ENCODE data around the gene RIMKLA.

The RIMKLA gene, protein sequence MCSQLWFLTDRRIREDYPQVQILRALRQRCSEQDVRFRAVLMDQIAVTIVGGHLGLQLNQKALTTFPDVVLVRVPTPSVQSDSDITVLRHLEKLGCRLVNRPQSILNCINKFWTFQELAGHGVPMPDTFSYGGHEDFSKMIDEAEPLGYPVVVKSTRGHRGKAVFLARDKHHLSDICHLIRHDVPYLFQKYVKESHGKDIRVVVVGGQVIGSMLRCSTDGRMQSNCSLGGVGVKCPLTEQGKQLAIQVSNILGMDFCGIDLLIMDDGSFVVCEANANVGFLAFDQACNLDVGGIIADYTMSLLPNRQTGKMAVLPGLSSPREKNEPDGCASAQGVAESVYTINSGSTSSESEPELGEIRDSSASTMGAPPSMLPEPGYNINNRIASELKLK

DNA sequence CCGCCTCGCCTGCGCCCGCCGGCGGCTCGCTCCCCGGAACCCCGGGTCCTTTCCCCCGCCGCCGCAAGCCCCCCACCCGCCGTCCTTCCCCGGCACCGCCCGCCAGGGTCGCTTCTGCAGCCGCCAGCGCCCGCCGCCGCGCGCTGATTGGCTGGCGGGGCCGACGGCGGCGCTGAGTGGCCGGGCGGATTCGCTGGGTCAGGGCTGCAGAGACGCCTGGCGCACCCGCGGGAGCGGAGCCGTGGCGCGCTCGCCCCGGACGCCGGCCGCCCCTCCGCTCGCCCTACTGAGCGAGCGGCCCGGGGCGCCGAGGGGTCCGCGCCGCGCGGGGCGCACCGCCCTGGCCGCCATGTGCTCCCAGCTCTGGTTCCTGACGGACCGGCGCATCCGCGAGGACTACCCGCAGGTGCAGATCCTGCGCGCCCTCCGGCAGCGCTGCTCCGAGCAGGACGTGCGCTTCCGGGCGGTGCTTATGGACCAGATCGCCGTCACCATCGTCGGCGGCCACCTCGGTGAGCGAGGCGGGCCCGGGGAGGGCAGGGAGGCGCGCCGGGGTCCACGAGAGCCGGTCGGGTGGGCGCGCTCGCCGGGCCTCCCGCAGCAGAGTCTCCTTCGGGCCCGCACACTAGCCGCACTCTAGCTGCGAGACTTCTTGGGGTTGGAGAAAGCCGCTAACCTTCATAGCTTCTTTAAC, at the start of gene RIMKLA:
RIMKLA (plus strand) TSS at position 207 of the 694 bp plus-strand sequence; CDS start at position 350, 143 bp downstream.
- DNase-seq, result peak; percentile 31

DNA sequence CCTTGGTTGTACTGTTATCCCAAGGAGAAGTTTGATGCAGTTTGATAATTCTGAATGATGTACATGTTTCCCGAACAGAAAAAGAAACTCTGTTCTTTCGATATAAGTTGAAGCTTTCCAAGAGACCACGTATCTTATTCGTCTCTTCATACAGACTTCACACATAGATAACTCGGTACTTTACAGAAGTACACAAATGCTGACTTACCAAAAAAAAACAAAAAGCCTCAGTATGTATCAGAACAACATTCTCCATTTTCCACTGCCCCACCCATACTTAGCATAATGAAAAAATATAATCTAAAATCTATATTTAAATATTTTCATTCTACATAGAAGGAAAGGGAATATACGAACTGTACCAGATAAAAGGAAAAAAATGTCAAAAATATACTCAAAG, 47.7 kb upstream of the RIMKLA start:
- DNase-seq, result no peak

DNA sequence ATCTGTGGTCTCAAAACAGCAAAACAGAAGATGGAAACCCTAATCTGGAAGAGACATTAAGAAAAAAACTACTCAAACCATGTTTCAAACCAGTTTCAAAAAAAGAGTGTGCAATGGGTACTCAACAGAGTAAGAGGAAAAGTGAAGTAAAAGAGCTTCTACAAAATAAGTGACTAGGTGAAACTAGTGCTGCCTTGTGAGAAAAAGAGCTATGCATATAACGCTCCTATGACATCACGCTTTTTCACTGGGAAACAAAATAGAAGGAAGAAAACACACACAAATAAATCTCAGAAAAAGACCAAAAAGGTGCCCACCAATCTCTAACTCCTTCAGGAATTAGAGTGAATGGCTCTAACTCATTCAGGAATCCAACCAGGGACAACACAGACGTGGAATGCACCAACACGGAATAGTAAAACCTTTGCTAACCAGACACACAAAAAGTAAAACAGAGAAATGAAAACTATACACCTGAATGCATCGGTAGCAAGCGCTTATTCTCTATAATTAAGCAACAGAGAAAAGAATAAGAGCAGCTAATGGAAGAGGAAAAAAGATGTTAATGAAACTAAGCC, 46.8 kb upstream of the RIMKLA start:
- no peak for DNase-seq

DNA sequence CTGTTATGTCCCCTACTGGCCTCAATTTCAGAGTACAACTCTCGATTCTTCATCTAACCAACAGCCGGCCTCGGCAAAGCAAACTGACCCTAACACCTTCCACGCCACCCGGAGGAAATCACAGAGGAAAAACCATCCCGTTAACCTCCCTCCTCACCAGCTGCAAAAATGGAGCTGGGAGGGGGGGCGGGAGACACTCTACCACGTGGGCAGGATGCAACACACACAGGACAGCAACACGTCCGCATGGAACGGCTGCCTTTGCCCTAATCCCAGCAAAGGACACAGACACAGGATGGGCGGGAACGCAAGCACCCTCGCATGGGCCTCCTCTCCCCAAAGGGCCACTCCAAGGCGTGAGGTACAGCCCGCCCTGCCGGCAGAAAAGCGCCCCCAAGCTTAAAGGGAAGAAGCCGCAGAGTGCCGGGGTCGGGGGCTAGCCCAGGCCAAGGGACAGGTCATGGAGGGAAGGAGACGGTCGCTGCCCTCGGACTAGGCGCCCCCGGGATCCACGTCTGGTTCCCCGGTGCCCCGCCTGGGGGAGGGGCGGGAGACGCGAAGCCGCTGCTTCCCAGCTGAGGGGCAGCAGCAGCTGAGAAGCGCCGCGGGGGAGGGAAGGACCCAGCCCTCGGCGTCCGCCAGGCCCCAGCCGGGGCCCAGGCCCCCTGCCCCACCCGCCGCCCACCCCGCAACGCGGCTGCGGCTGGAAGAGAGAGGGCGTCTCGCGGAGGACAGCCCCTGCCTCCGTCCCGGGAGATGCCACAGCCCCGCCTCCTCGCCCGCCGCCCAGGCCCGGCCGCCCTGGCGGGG, 46.1 kb upstream of the RIMKLA start:
- peak; percentile 42 for DNase-seq

DNA sequence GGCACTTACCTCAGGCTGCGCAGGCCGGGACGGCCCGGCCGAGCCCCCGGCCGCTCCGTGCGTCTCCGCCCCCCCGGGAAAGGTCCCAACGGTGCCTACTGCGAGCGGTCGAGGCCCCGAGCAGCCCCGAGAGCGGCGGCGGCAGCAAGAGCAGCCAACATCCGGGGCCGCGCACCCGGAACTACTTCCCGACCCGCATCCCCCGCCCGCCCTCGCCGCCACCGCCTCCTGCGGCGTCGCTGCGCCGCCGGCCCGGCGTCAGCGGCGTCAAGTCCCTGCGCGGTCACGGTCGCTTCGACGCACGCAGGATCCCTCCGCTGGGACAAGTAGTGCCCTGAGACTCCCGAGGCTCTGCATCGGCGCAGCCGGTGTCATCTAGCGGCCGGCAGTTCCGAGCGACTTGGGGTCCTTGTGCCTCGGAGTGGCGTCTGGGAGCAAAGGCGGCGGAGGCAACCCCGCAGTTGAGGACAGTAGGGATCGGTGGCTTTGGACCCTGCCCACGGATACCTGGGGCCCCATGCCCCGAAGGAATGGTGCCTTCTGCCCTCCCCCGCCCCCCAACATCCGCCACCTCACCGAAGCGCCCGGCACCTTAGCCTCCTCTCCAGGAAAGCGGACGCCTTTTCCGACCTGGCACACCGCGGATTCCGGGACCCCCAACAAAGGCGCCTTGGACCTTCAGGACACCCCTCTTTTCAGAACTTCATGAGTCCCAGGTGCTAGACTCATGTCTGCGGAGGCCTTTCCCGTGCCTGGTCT, 45.4 kb upstream of the RIMKLA start, which contains the start of gene FOXJ3:
FOXJ3 (minus strand) TSS at position 186 of the 759 bp plus-strand sequence. CDS start 24,142 bp downstream, outside the sequence.
- peak; percentile 87 for DNase-seq

DNA sequence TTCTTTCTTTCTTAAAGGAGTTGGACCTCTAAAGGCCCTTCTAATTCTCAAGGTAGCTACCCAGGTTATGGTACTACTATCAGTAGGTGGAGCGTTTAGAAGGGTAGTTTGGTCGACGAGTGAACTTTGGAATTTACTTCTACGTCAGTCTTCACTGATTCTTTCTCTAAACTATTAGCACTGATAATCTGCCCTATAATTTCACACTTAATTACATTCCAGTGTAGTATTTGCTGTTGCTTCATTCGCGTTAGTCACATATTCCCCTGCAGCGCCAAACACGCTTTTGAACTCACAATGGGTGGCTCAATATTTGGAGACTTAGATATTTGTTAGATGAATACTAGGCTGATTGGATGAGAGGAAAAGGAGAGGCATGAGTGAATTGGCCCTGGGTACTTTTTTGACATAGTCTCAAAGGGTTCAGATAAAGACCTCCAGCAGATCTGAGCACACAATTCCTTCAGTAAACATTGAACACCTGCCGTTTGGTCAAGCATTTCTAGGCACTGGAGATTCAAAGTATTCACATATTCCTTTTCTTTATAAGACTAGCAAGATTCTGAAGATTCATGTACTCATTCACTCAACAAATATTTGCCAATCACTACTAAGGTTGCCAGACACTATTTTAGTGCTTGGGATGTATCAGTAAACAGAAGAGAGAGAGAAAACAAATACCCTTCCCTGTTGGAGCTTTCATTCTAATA, 44.6 kb upstream of the RIMKLA start:
- no peak for DNase-seq

DNA sequence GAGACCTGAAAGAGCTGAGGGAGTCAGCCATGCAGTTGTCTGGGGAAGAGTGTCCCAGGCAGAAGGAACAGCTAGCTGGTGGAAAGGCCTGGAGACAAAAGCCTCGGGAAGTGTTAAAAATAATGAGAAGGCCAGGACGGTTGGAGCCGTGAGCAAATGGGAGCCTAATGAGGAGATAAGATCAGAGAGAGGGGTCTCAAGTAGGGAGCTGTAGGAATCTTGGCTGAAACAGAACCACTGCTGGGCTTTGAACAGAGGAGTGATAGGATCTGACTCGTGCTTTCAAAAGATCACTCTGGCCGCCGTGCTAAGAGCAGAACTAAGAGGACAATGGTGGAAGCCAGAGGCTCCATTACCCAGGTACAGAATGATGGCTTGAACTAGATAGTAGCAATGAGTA, 43.6 kb upstream of the RIMKLA start:
- no peak for DNase-seq

DNA sequence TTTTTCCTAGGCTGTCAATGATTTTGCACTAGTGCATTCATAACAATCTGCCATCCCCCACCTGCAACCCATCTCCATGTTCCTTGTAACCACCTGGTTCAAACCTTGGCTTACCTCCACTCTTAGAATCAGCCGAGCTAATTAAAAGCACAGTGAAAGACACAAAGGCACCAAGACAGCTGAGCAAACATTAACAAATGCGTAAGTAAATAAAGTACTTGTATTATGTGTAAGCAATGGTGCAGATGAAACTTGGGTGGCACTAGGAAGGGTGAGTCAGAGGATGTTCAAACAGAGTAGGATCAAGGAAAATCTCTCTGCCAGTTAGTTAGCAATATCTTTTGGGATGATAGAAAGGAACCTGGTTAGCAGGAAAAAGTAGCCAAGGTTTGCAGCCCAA, 40.5 kb upstream of the RIMKLA start:
- no peak for DNase-seq

DNA sequence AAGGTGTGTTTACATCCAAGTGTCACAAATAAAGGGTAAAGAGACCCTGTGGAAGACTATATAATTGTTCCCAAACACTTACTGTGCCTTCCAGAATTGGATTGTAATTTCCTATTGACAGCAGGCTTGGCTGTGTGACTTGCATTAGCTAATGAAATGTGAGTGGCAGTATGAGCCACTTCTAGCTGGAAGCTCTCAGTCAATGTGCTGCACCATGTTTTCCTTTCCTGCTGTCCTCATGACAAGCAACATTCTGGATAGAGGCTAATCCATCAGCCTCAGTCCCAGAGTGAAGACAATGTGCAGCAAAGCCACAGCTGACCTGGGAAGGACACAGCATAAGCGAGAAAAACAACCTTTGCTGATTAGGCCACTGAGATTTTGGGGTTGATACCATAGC, 39.7 kb upstream of the RIMKLA start:
- no peak for DNase-seq

DNA sequence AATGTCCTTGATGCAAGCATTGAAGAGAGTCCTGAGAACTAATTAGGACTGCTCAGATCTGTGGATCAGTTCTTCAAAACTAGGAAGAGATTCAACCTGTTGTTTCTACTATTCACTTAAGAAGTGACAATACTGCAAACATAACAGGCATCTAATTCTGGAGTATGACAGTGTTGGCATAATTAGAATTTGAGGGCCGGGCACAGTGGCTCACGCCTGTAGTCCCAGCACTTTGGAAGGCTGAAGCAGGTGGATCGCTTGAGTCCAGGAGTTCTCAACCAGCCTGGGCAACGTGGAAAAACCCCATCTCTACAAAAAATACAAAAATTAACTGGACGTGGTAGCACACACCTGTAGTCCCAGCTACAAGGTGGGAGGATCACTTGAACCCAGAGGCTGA, 37.5 kb upstream of the RIMKLA start:
- no peak for DNase-seq

DNA sequence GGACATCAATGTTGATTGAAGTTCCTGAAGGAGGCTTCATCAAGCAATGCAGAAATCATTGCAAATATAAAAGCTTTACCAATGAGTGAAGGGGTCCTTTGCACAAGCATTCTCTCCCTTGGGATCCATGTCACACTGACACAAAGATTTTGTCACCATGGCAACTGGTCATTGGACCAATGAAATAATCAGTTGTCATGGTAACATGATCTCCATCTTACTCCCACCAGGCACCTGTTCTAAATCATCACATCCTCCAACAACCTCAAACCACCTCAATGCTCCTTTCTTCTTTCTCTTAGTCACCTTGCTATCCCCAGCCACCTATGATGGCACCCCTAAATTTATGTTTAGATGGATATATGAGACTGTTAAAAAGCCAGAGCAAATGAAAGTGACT, 32.1 kb upstream of the RIMKLA start:
- DNase-seq, result no peak

DNA sequence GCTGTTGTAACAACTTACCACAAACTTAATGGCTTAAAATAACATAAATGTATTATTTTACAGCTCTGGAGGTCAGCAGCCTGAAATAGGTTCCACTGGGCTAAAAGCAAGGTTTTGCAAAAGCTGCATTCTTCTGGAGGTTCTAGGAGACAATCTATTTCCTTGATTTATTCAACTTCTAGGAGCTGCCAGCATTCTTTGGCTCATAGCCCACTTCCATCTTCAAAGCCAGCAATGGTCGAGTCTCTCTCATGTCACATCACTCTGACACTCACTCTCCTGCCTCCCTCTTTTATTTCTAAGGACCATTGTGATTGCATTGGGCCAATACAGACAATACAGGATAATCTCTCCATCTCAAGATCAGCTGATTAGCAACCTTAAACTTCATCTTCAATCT, 30.5 kb upstream of the RIMKLA start:
- DNase-seq, result no peak

DNA sequence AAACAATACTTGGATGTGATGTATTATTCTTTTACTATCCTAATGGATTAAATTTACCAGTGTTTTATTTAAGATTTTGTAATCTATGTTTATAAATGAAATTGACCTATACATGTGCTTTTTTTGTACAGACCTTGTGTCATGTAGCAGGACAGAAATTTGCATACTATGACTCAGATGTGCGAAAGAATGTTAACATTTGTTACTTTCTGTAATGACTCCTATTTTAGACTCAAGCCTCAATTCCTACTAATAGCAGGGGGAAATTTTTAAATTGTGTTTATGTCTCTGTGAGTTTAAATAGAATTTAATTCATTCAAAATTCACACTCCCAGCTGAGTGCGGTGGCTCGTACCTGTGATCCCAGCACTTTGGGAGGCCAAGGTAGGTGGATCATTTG, 21.8 kb upstream of the RIMKLA start:
- DNase-seq, result no peak

DNA sequence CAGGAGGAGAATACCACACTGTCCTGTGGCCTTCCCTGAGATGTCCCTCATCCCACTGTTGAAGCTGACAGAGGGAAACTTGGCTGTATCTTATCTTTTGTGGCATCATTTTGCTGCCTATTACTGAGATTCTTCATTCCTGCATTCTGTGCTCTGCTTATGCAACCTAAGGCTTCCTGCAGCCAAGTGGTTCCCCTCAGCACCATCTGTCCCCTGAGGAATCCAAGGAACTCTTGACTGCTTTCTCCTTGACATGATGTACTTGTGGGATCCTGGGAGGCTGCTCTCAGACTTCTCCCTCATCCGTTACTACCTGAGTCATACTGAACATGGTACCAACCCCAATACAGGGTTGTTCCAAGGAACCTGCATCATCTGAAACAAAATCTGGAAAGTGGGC, 21.1 kb upstream of the RIMKLA start:
- DNase-seq, result no peak

DNA sequence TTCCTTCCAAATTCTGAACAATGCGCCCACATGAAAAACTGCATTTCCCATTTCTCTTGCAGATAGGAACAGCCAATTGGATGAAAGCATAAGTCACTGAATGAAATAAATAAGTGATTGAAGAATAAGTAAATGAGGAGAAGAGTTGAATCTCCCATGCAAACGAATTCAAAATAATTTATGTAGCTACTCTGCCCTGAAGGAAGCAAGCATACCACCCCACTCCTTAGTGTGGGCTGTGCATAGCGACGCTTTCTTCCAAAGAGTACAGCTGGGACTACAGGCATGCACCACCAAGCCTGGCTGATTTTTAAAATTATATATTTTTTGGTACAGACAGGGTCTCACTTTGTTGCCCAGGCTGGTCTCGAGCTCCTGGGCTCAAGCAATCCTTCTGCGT, 16.5 kb upstream of the RIMKLA start:
- no peak for DNase-seq

DNA sequence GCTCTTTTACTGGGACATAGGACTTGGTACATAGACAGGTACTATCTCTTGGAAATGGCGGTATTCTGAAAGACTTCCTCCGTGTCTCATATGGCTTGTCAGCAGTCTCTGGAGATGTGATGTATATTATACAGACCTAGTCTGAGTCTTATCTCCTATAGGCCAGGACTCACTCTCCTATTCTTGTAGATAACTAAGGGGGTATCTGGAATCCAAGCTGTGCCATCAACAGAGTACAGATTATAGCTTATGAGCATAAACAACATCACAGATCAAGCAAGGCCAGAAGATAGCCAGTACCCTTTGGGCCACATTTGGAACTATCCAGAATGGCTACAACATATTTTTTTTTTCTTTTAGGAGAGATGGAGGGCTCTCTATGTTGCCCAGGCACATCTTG, 16.1 kb upstream of the RIMKLA start:
- DNase-seq, result no peak

DNA sequence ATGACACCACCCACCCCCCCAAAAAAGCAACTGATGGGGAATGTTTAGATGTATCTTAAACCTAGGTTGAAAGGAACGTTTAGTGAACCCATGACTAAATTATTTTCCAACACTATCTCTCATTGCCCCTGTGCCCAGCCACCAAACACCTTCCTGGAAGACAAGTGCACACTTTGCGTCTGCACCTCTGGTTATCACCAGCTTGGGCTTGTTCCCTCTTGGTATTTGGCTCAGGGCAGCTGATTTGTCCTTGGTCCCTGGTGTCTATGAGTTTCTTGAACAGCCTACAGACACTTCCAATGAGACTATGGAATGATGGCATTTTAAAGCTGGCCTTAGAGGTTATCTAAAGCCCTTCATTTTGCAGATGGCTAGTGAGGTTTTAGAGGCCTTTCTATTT, 15.5 kb upstream of the RIMKLA start:
- DNase-seq, result no peak

DNA sequence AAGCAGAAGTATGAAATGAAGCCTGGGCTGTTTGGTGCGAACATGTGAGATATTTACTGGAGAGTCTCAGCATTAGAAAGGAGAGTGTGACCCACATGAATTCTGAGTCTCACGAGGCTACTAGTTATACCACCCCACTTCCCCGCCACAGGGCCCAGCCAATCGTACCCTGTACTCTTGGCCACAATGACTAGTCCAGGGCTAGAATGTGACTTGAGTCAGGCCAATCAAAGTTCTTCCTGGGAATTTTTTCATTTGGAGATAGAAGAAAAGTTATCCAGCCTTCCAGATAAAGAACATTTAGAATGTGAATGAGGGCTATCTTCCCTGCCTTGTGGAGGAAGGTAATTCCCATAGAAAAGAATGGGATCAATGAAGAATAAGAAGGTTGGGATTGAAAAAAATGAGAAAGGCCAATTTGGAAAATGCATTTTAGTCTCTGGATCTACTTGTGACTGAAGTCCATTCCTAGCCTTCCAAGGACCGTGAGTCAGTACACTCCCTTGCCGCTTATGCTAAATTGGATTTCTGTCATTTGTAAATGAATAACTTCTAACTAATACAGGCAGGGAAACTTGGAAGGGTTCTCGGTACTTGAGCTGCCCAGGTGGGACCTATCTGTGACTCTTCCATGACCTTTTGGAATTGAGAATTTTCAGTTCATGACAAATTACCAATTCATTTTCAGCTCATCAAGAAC, 12.3 kb upstream of the RIMKLA start:
- DNase-seq, result no peak

DNA sequence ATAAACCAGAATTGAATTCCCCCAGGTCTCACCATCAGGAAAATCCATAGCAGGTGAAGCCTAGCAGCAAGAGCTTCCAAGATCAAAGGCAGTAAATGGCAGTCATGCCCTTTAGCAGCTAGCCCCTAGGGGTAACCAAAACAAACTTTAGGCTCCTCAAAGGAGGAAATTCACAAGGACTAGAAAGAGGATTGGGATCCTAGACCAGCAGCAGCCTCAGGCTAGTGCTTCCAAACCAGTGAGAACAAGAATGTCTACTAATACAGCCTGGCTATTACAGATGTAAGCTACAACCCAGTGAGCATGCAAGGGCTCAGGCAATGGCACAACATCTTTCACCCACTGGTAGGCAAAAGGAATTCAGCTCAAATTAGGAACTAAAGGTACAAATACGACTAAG, 11.1 kb upstream of the RIMKLA start:
- no peak for DNase-seq

DNA sequence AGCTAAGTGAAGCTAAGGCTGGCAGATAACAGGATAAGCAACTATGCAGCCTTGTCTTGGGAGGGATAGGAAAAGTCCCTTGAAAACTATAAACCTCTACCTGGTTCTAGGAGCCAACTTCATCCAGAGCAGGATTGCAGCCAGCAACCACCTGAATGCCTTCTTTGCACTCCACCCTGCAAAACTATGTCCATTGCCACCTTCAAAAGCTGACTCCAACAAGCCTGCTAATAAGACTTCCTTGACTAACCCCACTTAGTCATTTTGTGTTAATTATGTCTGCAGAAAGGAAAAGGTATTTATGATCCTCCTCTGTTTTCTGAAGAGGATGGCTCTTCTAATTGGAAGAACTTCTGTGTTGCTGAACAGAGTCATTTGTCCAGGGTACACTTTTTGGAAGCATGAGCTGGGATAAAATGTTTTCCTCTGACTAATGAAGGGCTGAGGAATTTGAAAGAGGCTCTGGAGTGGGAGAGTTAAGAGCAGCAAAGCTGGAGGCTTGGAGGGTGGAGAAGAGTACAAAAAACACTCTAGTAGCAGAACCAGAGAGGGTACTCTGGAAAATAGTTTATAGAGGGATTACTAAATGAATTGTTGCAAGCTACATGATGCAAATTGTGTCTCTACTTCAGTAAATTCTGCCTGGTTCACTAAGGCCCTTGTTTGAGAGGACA, 9.6 kb upstream of the RIMKLA start:
- DNase-seq, result no peak
